T-helper 2 cell (primary cell): ENCODE data around the gene C9orf50.

ENCODE experiments used
- DNase-seq, 5 experiments: peaks; one replicate each; pipeline versions ENCODE4 v3.0.0 to v3.0.0-alpha.2; 2012 to 2022

The C9orf50 gene

GRCh38 chr9:129630967-129631673, 10.2 kb upstream of the C9orf50 start:
- DNase-seq: no peak

- DNase-seq: no peak
Observed at GRCh38 chr9:129629251-129629820, 8.4 kb upstream of the C9orf50 start.

GRCh38 chr9:129628709-129629108, 7.8 kb upstream of the C9orf50 start:
- no peak for DNase-seq

- no peak for DNase-seq
Observed at GRCh38 chr9:129627556-129628440, 6.9 kb upstream of the C9orf50 start.

GRCh38 chr9:129626625-129627284, 5.9 kb upstream of the C9orf50 start:
- DNase-seq: peak in 3 of 5 experiments; percentile 30 to 60 (median 42)

- DNase-seq: peak; percentile 83 to 91 (median 87)
Observed at GRCh38 chr9:129626079-129626624, 5.3 kb upstream of the C9orf50 start, which contains the start of gene NTMT1. Gene NTMT1, plus strand, starts transcription at chr9:129626163. Its CDS starts 6,541 bp downstream, at chr9:129632704.

GRCh38 chr9:129624947-129625346, 4.0 kb upstream of the C9orf50 start:
- DNase-seq: peak in 3 of 5 experiments; percentile 23 to 86 (median 59)

- DNase-seq: peak; percentile 47 to 65 (median 60)
Observed at GRCh38 chr9:129624168-129624759, 3.4 kb upstream of the C9orf50 start.

GRCh38 chr9:129623331-129623730, 2.4 kb upstream of the C9orf50 start:
- DNase-seq: no peak

GRCh38 chr9:129619787-129620668, 873 bp downstream of the C9orf50 start:
- DNase-seq: no peak

- DNase-seq: peak in 1 of 5 experiments; percentile 49
Observed at GRCh38 chr9:129617167-129617566, 3.7 kb downstream of the C9orf50 start.

- DNase-seq: no peak
Observed at GRCh38 chr9:129615407-129616285, 5.3 kb downstream of the C9orf50 start.

GRCh38 chr9:129614932-129615331, 6.0 kb downstream of the C9orf50 start:
- DNase-seq: no peak

GRCh38 chr9:129613520-129614175, 7.3 kb downstream of the C9orf50 start:
- no peak for DNase-seq

GRCh38 chr9:129612815-129613519, 7.9 kb downstream of the C9orf50 start:
- DNase-seq: no peak

- no peak for DNase-seq
Observed at GRCh38 chr9:129612123-129612522, 8.8 kb downstream of the C9orf50 start.

- no peak for DNase-seq
Observed at GRCh38 chr9:129611307-129611800, 9.5 kb downstream of the C9orf50 start.
